GOT3 (cell line): ENCODE measurements around the gene CYP46A1.

Experiments
- DNase-seq: peaks from one replicate; lab custom pipeline; 2025; ENCODE audit warnings: mixed read lengths; lab: John Stamatoyannopoulos, UW

CYP46A1 gene

GRCh38 chr14:99688210-99688581 is 4.1 kb downstream of the CYP46A1 start:
- no peak for DNase-seq

- DNase-seq, result no peak
Observed at GRCh38 chr14:99688629-99689028, 4.5 kb downstream of the CYP46A1 start.

GRCh38 chr14:99689266-99690236 is 5.5 kb downstream of the CYP46A1 start:
- DNase-seq, result no peak

- DNase-seq, result no peak
Observed at GRCh38 chr14:99690636-99691035, 6.5 kb downstream of the CYP46A1 start.

GRCh38 chr14:99691111-99691885 is 7.2 kb downstream of the CYP46A1 start:
- DNase-seq, result no peak

GRCh38 chr14:99693918-99694317 is 9.8 kb downstream of the CYP46A1 start:
- DNase-seq, result no peak

GRCh38 chr14:99696929-99697328 is 12.8 kb downstream of the CYP46A1 start:
- DNase-seq, result no peak

- no peak for DNase-seq
Observed at GRCh38 chr14:99698236-99698635, 14.1 kb downstream of the CYP46A1 start.

GRCh38 chr14:99698642-99699041 is 14.5 kb downstream of the CYP46A1 start:
- no peak for DNase-seq

GRCh38 chr14:99699085-99699760 is 15.1 kb downstream of the CYP46A1 start:
- DNase-seq, result no peak

GRCh38 chr14:99699861-99700260 is 15.8 kb downstream of the CYP46A1 start:
- no peak for DNase-seq

GRCh38 chr14:99700379-99700778 is 16.3 kb downstream of the CYP46A1 start:
- DNase-seq, result no peak

GRCh38 chr14:99701260-99701659 is 17.2 kb downstream of the CYP46A1 start:
- DNase-seq, result no peak

- no peak for DNase-seq
Observed at GRCh38 chr14:99702115-99702514, 18.0 kb downstream of the CYP46A1 start.

GRCh38 chr14:99703381-99703780 is 19.3 kb downstream of the CYP46A1 start:
- no peak for DNase-seq

GRCh38 chr14:99704037-99704436 is 19.9 kb downstream of the CYP46A1 start:
- DNase-seq, result no peak

- DNase-seq, result no peak
Observed at GRCh38 chr14:99706107-99706900, 22.2 kb downstream of the CYP46A1 start.

- no peak for DNase-seq
Observed at GRCh38 chr14:99707420-99707819, 23.3 kb downstream of the CYP46A1 start.

- no peak for DNase-seq
Observed at GRCh38 chr14:99707921-99708320, 23.8 kb downstream of the CYP46A1 start.

- no peak for DNase-seq
Observed at GRCh38 chr14:99708449-99708848, 24.4 kb downstream of the CYP46A1 start.

- DNase-seq, result no peak
Observed at GRCh38 chr14:99713972-99714371, 29.9 kb downstream of the CYP46A1 start.
